HEK293 (cell line): ENCODE measurements around the gene SREBF2.

Source experiments
- CTCF ChIA-PET: fragments of 350-600 bp; formaldehyde crosslinking; extraction: SDS; loops from one replicate; lab custom pipeline; 2021; ENCODE audit warnings: antibody characterized with exemption; lab: Yijun Ruan, JAX
- POLR2A ChIA-PET: fragments of 300-600 bp; formaldehyde crosslinking; extraction: SDS; loops from one replicate; lab custom pipeline; 2020; ENCODE audit warnings: antibody characterized with exemption, inconsistent platforms; lab: Yijun Ruan, JAX
- H3K27ac ChIP-seq: fragments of 200-500 bp; sonication (Bioruptor generic); 2 replicates; pipeline ENCODE4 v1.5.1; 2014; ENCODE audit warnings: low read depth, low read length, control low read depth, inconsistent platforms; ENCODE audit errors: extremely low read depth
- H3K36me3 ChIP-seq, 2 experiments: fragments of 200-500 bp in 1 of 2; sonication (Bioruptor generic) in 1 of 2; 1 replicate in 1 of 2; 2 replicates in 1 of 2; pipeline ENCODE4 v1.5.1; 2014 to 2017; ENCODE audit warnings: inconsistent platforms in 2 of 2, low read length in 2 of 2; ENCODE audit not compliant: control insufficient read depth in 2 of 2, insufficient read depth in 1 of 2
- H3K4me1 ChIP-seq: fragments of 200-500 bp; sonication (Bioruptor generic); 2 replicates; pipeline ENCODE4 v1.5.1; 2014; ENCODE audit warnings: mild to moderate bottlenecking, low read length, inconsistent platforms; ENCODE audit not compliant: control insufficient read depth, insufficient read depth
- H3K4me3 ChIP-seq: 2 replicates; pipeline ENCODE4 v1.5.1; 2011; ENCODE audit warnings: low read depth, mild to moderate bottlenecking, control low read depth, low read length, moderate library complexity
- H3K9me3 ChIP-seq: fragments of 200-500 bp; sonication (Bioruptor generic); 2 replicates; pipeline ENCODE4 v1.5.1; 2014; ENCODE audit warnings: low read depth, low read length, inconsistent platforms; ENCODE audit not compliant: control insufficient read depth, insufficient read depth
- EGR2 ChIP-seq: fragments of 450-650 bp; formaldehyde crosslinking; IDR thresholded peaks from 2 replicates; pipeline ENCODE4 v1.5.1; 2016; ENCODE audit warnings: low read depth, missing biosample characterization, missing genetic modification characterization
- SP2 ChIP-seq: fragments of 450-650 bp; formaldehyde crosslinking; IDR thresholded peaks from 2 replicates; pipeline ENCODE4 v1.5.1; 2016; ENCODE audit warnings: missing biosample characterization, missing genetic modification characterization
- SP7 ChIP-seq: fragments of 450-650 bp; formaldehyde crosslinking; IDR thresholded peaks from 2 replicates; pipeline ENCODE4 v1.5.1; 2016; ENCODE audit warnings: missing biosample characterization, missing genetic modification characterization
- ZFHX2 ChIP-seq: fragments of 450-650 bp; formaldehyde crosslinking; conservative IDR thresholded peaks from 2 replicates; pipeline ENCODE4 v1.5.1; 2016; ENCODE audit warnings: missing biosample characterization, missing genetic modification characterization
- ZNF2 ChIP-seq: fragments of 450-650 bp; formaldehyde crosslinking; IDR thresholded peaks from 2 replicates; pipeline ENCODE4 v1.5.1; 2016; ENCODE audit warnings: missing biosample characterization, missing genetic modification characterization
- ZNF514 ChIP-seq: fragments of 450-650 bp; formaldehyde crosslinking; IDR thresholded peaks from 2 replicates; pipeline ENCODE4 v1.5.1; 2016; ENCODE audit warnings: missing biosample characterization, missing genetic modification characterization
- ZNF660 ChIP-seq: fragments of 450-650 bp; IDR thresholded peaks from 2 replicates; pipeline ENCODE4 v1.5.1; 2018; ENCODE audit warnings: missing biosample characterization, mild to moderate bottlenecking, missing genetic modification characterization
- TF ChIP-seq, protein P1 (sequence below): fragments of 450-650 bp; formaldehyde crosslinking; IDR thresholded peaks from 2 replicates; pipeline ENCODE4 v1.5.1; 2016; ENCODE audit warnings: missing biosample characterization, missing genetic modification characterization
- TF ChIP-seq, protein P2 (sequence below): fragments of 450-650 bp; formaldehyde crosslinking; IDR thresholded peaks from 2 replicates; pipeline ENCODE4 v1.5.1; 2016; ENCODE audit warnings: missing biosample characterization, missing genetic modification characterization
- TF ChIP-seq, protein P3 (sequence below): fragments of 450-650 bp; formaldehyde crosslinking; IDR thresholded peaks from 2 replicates; pipeline ENCODE4 v1.5.1; 2016; ENCODE audit warnings: missing biosample characterization, missing genetic modification characterization
- TF ChIP-seq, protein P4 (sequence below): fragments of 450-650 bp; formaldehyde crosslinking; IDR thresholded peaks from 2 replicates; pipeline ENCODE4 v1.5.1; 2016; ENCODE audit warnings: missing biosample characterization, missing genetic modification characterization
- TF ChIP-seq, protein P5 (sequence below): fragments of 450-650 bp; formaldehyde crosslinking; IDR thresholded peaks from 2 replicates; pipeline ENCODE4 v1.5.1; 2016; ENCODE audit warnings: missing biosample characterization, missing genetic modification characterization

Gene SREBF2

DNA sequence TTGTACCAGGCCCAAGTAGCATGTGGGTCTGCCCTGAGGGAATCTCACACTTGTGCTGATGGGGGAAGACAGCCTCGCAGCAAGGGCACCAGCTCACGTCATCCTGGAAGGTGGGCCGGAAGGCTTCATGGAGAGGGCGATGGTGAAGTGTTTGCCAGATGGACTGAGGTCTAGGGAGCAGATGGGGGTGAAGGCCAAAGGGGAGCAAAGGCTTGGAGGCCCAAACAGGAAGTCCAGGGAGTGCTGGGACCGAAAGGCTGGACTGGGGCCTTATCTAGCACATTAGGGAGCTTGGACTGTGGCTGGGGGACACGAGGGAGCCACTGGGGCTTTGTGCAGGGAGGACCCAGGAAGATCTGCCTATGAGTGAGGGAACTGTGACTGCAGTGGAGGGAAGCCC is 94.9 kb downstream of the SREBF2 start (continued):
- TF ChIP-seq, protein P1, sequence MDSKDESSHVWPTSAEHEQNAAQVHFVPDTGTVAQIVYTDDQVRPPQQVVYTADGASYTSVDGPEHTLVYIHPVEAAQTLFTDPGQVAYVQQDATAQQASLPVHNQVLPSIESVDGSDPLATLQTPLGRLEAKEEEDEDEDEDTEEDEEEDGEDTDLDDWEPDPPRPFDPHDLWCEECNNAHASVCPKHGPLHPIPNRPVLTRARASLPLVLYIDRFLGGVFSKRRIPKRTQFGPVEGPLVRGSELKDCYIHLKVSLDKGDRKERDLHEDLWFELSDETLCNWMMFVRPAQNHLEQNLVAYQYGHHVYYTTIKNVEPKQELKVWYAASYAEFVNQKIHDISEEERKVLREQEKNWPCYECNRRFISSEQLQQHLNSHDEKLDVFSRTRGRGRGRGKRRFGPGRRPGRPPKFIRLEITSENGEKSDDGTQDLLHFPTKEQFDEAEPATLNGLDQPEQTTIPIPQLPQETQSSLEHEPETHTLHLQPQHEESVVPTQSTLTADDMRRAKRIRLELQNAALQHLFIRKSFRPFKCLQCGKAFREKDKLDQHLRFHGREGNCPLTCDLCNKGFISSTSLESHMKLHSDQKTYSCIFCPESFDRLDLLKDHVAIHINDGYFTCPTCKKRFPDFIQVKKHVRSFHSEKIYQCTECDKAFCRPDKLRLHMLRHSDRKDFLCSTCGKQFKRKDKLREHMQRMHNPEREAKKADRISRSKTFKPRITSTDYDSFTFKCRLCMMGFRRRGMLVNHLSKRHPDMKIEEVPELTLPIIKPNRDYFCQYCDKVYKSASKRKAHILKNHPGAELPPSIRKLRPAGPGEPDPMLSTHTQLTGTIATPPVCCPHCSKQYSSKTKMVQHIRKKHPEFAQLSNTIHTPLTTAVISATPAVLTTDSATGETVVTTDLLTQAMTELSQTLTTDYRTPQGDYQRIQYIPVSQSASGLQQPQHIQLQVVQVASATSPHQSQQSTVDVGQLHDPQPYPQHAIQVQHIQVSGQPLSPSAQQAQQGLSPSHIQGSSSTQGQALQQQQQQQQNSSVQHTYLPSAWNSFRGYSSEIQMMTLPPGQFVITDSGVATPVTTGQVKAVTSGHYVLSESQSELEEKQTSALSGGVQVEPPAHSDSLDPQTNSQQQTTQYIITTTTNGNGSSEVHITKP (tag by site-specific recombination): peak; percentile 28; the same call in 1 of the 2 replicates
- TF ChIP-seq ZNF660 (tag by site-specific recombination): no peak
- TF ChIP-seq, protein P2, sequence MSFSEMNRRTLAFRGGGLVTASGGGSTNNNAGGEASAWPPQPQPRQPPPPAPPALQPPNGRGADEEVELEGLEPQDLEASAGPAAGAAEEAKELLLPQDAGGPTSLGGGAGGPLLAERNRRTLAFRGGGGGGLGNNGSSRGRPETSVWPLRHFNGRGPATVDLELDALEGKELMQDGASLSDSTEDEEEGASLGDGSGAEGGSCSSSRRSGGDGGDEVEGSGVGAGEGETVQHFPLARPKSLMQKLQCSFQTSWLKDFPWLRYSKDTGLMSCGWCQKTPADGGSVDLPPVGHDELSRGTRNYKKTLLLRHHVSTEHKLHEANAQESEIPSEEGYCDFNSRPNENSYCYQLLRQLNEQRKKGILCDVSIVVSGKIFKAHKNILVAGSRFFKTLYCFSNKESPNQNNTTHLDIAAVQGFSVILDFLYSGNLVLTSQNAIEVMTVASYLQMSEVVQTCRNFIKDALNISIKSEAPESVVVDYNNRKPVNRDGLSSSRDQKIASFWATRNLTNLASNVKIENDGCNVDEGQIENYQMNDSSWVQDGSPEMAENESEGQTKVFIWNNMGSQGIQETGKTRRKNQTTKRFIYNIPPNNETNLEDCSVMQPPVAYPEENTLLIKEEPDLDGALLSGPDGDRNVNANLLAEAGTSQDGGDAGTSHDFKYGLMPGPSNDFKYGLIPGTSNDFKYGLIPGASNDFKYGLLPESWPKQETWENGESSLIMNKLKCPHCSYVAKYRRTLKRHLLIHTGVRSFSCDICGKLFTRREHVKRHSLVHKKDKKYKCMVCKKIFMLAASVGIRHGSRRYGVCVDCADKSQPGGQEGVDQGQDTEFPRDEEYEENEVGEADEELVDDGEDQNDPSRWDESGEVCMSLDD: peak; percentile 14; the same call in 1 of the 2 replicates
- peak; percentile 6; the same call in 1 of the 2 replicates for TF ChIP-seq SP2
- TF ChIP-seq ZNF2: peak; percentile 44; the same call in 1 of the 2 replicates
- TF ChIP-seq, protein P3, sequence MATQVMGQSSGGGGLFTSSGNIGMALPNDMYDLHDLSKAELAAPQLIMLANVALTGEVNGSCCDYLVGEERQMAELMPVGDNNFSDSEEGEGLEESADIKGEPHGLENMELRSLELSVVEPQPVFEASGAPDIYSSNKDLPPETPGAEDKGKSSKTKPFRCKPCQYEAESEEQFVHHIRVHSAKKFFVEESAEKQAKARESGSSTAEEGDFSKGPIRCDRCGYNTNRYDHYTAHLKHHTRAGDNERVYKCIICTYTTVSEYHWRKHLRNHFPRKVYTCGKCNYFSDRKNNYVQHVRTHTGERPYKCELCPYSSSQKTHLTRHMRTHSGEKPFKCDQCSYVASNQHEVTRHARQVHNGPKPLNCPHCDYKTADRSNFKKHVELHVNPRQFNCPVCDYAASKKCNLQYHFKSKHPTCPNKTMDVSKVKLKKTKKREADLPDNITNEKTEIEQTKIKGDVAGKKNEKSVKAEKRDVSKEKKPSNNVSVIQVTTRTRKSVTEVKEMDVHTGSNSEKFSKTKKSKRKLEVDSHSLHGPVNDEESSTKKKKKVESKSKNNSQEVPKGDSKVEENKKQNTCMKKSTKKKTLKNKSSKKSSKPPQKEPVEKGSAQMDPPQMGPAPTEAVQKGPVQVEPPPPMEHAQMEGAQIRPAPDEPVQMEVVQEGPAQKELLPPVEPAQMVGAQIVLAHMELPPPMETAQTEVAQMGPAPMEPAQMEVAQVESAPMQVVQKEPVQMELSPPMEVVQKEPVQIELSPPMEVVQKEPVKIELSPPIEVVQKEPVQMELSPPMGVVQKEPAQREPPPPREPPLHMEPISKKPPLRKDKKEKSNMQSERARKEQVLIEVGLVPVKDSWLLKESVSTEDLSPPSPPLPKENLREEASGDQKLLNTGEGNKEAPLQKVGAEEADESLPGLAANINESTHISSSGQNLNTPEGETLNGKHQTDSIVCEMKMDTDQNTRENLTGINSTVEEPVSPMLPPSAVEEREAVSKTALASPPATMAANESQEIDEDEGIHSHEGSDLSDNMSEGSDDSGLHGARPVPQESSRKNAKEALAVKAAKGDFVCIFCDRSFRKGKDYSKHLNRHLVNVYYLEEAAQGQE (tag by site-specific recombination): no peak
- no peak for TF ChIP-seq SP7 (tag by site-specific recombination)

DNA sequence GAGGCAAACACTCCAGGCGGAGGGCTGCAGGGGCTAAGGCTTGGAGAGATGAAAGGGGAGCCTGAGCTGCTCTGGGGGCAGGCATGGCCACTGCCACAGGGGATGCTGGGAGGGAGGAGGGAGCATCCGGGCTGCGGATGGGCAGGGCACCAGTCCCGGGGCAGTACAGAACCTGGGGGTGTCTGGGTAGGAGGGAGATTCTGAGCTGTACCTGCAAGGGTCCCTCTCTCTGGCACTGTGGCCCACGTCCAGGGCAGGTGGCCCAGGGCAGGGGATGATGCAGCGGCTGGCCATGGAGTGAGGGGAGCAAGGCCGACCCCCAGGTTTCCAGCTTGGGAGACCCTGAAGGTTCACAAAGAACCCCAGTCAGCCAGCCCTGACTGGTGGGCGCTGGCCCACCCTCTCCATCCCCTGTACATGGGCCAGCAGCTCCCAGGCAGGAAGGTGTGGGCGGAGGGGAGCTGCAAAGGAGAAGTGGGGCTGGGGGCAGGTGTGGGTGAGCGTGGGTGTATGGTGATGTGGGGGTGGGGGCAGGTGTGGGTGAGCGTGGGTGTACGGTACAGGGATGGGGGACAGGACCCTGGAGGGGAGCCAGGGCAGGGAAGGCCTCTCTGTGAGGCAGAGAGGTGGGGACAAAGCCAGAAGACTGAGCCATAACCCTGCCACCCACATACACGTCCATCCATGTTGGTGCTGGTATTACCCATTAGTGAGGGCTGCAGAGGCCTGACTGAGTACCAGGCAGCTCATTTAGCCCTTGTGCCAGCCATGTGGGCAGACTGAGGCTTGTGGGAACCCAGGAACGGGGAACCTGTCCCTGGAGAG is 95.9 kb downstream of the SREBF2 start:
- no peak overlapping the region for H3K4me3 ChIP-seq
- H3K36me3 ChIP-seq: peaks cover 5 to 18% of the 10 kb centered on the region in 2 experiments; a peak in 2 of 3 replicates
- no peaks in the 10 kb centered on the region for H3K9me3 ChIP-seq
- ChIA-PET POLR2A (interaction anchor here (0.5 to 4.3 kb wide), 5 partner anchors 15 to 240 kb away, joined by 3 to 27 read pairs (median 3); partner anchors contain the start of genes CENPM and SNU13), CTCF (interaction anchor here (0.6 to 1.4 kb wide), 4 partner anchors 12 to 231 kb away, joined by 3 to 6 read pairs (median 3); no protein-coding TSS in a partner anchor)
- peaks cover 2% of the 10 kb centered on the region; the same call in 1 of the 2 replicates for H3K4me1 ChIP-seq
- H3K27ac ChIP-seq: no peak overlapping the region
- TF ChIP-seq ZNF514 (tag by site-specific recombination) (no peak), EGR2 (tag by site-specific recombination) (peak; percentile 100), ZFHX2 (tag by site-specific recombination) (peak; percentile 100)
- TF ChIP-seq, protein P4, sequence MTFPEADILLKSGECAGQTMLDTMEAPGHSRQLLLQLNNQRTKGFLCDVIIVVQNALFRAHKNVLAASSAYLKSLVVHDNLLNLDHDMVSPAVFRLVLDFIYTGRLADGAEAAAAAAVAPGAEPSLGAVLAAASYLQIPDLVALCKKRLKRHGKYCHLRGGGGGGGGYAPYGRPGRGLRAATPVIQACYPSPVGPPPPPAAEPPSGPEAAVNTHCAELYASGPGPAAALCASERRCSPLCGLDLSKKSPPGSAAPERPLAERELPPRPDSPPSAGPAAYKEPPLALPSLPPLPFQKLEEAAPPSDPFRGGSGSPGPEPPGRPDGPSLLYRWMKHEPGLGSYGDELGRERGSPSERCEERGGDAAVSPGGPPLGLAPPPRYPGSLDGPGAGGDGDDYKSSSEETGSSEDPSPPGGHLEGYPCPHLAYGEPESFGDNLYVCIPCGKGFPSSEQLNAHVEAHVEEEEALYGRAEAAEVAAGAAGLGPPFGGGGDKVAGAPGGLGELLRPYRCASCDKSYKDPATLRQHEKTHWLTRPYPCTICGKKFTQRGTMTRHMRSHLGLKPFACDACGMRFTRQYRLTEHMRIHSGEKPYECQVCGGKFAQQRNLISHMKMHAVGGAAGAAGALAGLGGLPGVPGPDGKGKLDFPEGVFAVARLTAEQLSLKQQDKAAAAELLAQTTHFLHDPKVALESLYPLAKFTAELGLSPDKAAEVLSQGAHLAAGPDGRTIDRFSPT (tag by site-specific recombination): peak; percentile 38; the same call in 1 of the 2 replicates
- TF ChIP-seq, protein P5, sequence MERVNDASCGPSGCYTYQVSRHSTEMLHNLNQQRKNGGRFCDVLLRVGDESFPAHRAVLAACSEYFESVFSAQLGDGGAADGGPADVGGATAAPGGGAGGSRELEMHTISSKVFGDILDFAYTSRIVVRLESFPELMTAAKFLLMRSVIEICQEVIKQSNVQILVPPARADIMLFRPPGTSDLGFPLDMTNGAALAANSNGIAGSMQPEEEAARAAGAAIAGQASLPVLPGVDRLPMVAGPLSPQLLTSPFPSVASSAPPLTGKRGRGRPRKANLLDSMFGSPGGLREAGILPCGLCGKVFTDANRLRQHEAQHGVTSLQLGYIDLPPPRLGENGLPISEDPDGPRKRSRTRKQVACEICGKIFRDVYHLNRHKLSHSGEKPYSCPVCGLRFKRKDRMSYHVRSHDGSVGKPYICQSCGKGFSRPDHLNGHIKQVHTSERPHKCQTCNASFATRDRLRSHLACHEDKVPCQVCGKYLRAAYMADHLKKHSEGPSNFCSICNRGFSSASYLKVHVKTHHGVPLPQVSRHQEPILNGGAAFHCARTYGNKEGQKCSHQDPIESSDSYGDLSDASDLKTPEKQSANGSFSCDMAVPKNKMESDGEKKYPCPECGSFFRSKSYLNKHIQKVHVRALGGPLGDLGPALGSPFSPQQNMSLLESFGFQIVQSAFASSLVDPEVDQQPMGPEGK (tag by site-specific recombination): peak; percentile 15; the same call in 1 of the 2 replicates
